LNCaP clone FGC (cell line): ENCODE data around the gene RNF149.
A peak's percentile ranks its signal among the peaks of the same experiment; 100 is the strongest.
"Not testable (repeated sequence)": the region's sequence is repeated elsewhere in the genome, so short reads cannot be mapped to it uniquely, and the experiment has no call there.

Experiments used
- DNase-seq: peaks from one replicate; pipeline ENCODE4 v3.0.0-alpha.2; 2011; ENCODE audit warnings: low read depth
- H3K4me3 ChIP-seq: 2 replicates; pipeline ENCODE4 v1.5.1; 2011; ENCODE audit warnings: mild to moderate bottlenecking, low read depth, low read length, control low read depth
- CTCF ChIP-seq: IDR thresholded peaks from 2 replicates; pipeline ENCODE4 v1.5.1; 2012; ENCODE audit warnings: mild to moderate bottlenecking; ENCODE audit not compliant: control insufficient read depth, insufficient read depth; ENCODE audit errors: extremely low read depth

The RNF149 gene

GRCh38 chr2:101330253-101330933 is 21.9 kb upstream of the RNF149 start:
- no peak overlapping the region for H3K4me3 ChIP-seq
- no peak for DNase-seq
- TF ChIP-seq CTCF: no peak

- DNase-seq: no peak
- no peak overlapping the region for H3K4me3 ChIP-seq
Observed at GRCh38 chr2:101329026-101329425, 20.5 kb upstream of the RNF149 start.

GRCh38 chr2:101328474-101329007 is 20.0 kb upstream of the RNF149 start:
- DNase-seq: no peak
- TF ChIP-seq CTCF: no peak
- peak overlapping the region; percentile 22 for H3K4me3 ChIP-seq

More at GRCh38 chr2:101329026-101329425, 20.5 kb upstream of the RNF149 start:
- no peak for TF ChIP-seq CTCF

- DNase-seq: peak; percentile 92
- no peak for TF ChIP-seq CTCF
- H3K4me3 ChIP-seq: peak overlapping the region; percentile 22
Observed at GRCh38 chr2:101327863-101328394, 19.4 kb upstream of the RNF149 start.

- DNase-seq: no peak
- no peak overlapping the region for H3K4me3 ChIP-seq
- TF ChIP-seq CTCF: no peak
Observed at GRCh38 chr2:101325425-101325824, 16.9 kb upstream of the RNF149 start.

GRCh38 chr2:101316568-101316967 is 8.1 kb upstream of the RNF149 start:
- not testable (repeated sequence) for DNase-seq, H3K4me3 ChIP-seq

GRCh38 chr2:101311696-101312017 is 3.2 kb upstream of the RNF149 start:
- TF ChIP-seq CTCF: no peak

More at GRCh38 chr2:101311696-101312017, 3.2 kb upstream of the RNF149 start:
- no peak overlapping the region for H3K4me3 ChIP-seq
- DNase-seq: no peak
